ENCODE results near the gene KDM4B. TPM values are rescaled to one million over a fixed set of nuclear protein-coding genes. Genes with fewer than 3 reads are reported as not detected.

Gene KDM4B
- total RNA-seq, 1 donor from 2014 or later: 34.1 TPM

DNA sequence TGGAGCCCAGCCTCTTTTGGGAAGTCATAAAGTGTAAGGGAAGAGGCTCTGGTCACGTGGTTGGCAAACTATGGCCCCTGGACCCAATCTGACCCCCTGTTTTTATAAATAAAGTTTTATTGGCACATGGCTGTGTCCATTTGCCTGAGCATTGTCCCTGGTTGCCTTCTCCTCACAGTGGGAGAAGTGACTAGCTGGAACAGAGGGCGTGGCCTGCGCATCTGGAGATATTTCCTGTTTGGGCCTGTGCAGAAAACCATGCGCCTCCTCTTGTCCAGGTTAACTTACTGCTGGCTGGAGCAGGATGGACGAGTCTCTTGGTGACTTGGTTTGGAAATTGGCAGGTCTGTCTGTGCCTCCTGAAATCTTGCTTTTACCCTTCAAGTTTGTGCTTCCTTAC, 48.3 kb downstream of the KDM4B start:
- no peaks in the 10 kb centered on the region for H3K27me3 ChIP-seq (ENCODE audit: low read depth)
- intact Hi-C loops (cut with micrococcal nuclease): no loop called here
- DNase-seq: no peak
- H3K36me3 ChIP-seq: peaks cover 34% of the 10 kb centered on the region
- no peak overlapping the region for H3K27ac ChIP-seq (replicated peaks)
- H3K4me1 ChIP-seq: peaks cover 33% of the 10 kb centered on the region
- no peak overlapping the region for H3K4me3 ChIP-seq
- no peaks in the 10 kb centered on the region for H3K9me3 ChIP-seq (replicated peaks)
- TF ChIP-seq, protein P1, sequence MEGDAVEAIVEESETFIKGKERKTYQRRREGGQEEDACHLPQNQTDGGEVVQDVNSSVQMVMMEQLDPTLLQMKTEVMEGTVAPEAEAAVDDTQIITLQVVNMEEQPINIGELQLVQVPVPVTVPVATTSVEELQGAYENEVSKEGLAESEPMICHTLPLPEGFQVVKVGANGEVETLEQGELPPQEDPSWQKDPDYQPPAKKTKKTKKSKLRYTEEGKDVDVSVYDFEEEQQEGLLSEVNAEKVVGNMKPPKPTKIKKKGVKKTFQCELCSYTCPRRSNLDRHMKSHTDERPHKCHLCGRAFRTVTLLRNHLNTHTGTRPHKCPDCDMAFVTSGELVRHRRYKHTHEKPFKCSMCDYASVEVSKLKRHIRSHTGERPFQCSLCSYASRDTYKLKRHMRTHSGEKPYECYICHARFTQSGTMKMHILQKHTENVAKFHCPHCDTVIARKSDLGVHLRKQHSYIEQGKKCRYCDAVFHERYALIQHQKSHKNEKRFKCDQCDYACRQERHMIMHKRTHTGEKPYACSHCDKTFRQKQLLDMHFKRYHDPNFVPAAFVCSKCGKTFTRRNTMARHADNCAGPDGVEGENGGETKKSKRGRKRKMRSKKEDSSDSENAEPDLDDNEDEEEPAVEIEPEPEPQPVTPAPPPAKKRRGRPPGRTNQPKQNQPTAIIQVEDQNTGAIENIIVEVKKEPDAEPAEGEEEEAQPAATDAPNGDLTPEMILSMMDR (IDR thresholded peaks at IDR 0.05; ENCODE audit: borderline replicate concordance): no peak

- H3K27me3 ChIP-seq (ENCODE audit: low read depth): no peaks in the 10 kb centered on the region
- H3K4me3 ChIP-seq: no peak overlapping the region
- peaks cover 31% of the 10 kb centered on the region for H3K36me3 ChIP-seq
- no peak for DNase-seq
- H3K27ac ChIP-seq (replicated peaks): no peak overlapping the region
- H3K9me3 ChIP-seq (replicated peaks): no peaks in the 10 kb centered on the region
- TF ChIP-seq, protein P1 (IDR thresholded peaks at IDR 0.05; ENCODE audit: borderline replicate concordance): no peak
- intact Hi-C loops (cut with micrococcal nuclease): no loop called here
- peaks cover 33% of the 10 kb centered on the region for H3K4me1 ChIP-seq
These were observed 49.5 kb downstream of the KDM4B start for GRCh38 chr19:5018224-5019015.

GRCh38 chr19:5020368-5020767, 51.5 kb downstream of the KDM4B start:
- Histone ChIP-seq H3K27me3 (ENCODE audit: low read depth) (no peaks in the 10 kb centered on the region), H3K4me1 (peaks cover 34% of the 10 kb centered on the region), H3K36me3 (peaks cover 31% of the 10 kb centered on the region), H3K9me3 (replicated peaks) (no peaks in the 10 kb centered on the region), H3K27ac (replicated peaks) (no peak overlapping the region), H3K4me3 (no peak overlapping the region)
- TF ChIP-seq, protein P1 (IDR thresholded peaks at IDR 0.05; ENCODE audit: borderline replicate concordance): no peak
- DNase-seq: no peak
- intact Hi-C loops (cut with micrococcal nuclease): no loop called here

GRCh38 chr19:5021046-5021445, 52.1 kb downstream of the KDM4B start:
- Histone ChIP-seq H3K36me3 (peaks cover 28% of the 10 kb centered on the region), H3K27ac (replicated peaks) (no peak overlapping the region), H3K4me3 (no peak overlapping the region), H3K9me3 (replicated peaks) (no peaks in the 10 kb centered on the region), H3K4me1 (peaks cover 34% of the 10 kb centered on the region), H3K27me3 (ENCODE audit: low read depth) (no peaks in the 10 kb centered on the region)
- intact Hi-C loops (cut with micrococcal nuclease): no loop called here
- DNase-seq: no peak
- TF ChIP-seq, protein P1 (IDR thresholded peaks at IDR 0.05; ENCODE audit: borderline replicate concordance): no peak

GRCh38 chr19:5022066-5022860, 53.4 kb downstream of the KDM4B start:
- no peak for DNase-seq
- no peak overlapping the region for H3K27ac ChIP-seq (replicated peaks)
- H3K27me3 ChIP-seq (ENCODE audit: low read depth): no peaks in the 10 kb centered on the region
- H3K9me3 ChIP-seq (replicated peaks): no peaks in the 10 kb centered on the region
- H3K4me3 ChIP-seq: no peak overlapping the region
- peaks cover 42% of the 10 kb centered on the region for H3K4me1 ChIP-seq
- intact Hi-C loops (cut with micrococcal nuclease): no loop called here
- TF ChIP-seq, protein P1 (IDR thresholded peaks at IDR 0.05; ENCODE audit: borderline replicate concordance): no peak
- peaks cover 16% of the 10 kb centered on the region for H3K36me3 ChIP-seq

Data from left ventricle myocardium inferior (tissue), 1 donor.